ENCODE measurements around the gene C20orf202.
"Not testable (repeated sequence)": the region's sequence is repeated elsewhere in the genome, so short reads cannot be mapped to it uniquely, and the experiment has no call there.

Gene C20orf202

GRCh38 chr20:1225783-1226654 lies 22.8 kb downstream of the C20orf202 start, which contains the start of gene RAD21L1:
Gene RAD21L1 (plus strand): TSS chr20:1226044. CDS start chr20:1228454, 2,410 bp downstream.
- peak; percentile 86 to 93 for DNase-seq
- TF ChIP-seq GATA1 (IDR thresholded peaks at IDR 0.05; ENCODE audit: low read depth, low read length), result no peak
- TF ChIP-seq POLR2A (IDR thresholded peaks at IDR 0.05; ENCODE audit: low read length), result no peak

- TF ChIP-seq GATA1 (IDR thresholded peaks at IDR 0.05; ENCODE audit: low read depth, low read length) (no peak), POLR2A (IDR thresholded peaks at IDR 0.05; ENCODE audit: low read length) (no peak)
- no peak for DNase-seq
Measured at GRCh38 chr20:1229541-1229940, 26.3 kb downstream of the C20orf202 start.

- TF ChIP-seq GATA1 (IDR thresholded peaks at IDR 0.05; ENCODE audit: low read depth, low read length) (no peak), POLR2A (IDR thresholded peaks at IDR 0.05; ENCODE audit: low read length) (no peak)
- no peak for DNase-seq
Measured at GRCh38 chr20:1232286-1233111, 29.2 kb downstream of the C20orf202 start.

GRCh38 chr20:1240549-1240948 lies 37.3 kb downstream of the C20orf202 start:
- DNase-seq, result no peak
- no peak for TF ChIP-seq POLR2A (IDR thresholded peaks at IDR 0.05; ENCODE audit: low read length)

GRCh38 chr20:1241456-1241855 lies 38.2 kb downstream of the C20orf202 start:
- no peak for DNase-seq

GRCh38 chr20:1242099-1242498 lies 38.8 kb downstream of the C20orf202 start:
- DNase-seq, result no peak
- no peak for TF ChIP-seq GATA1 (IDR thresholded peaks at IDR 0.05; ENCODE audit: low read depth, low read length)
- TF ChIP-seq POLR2A (IDR thresholded peaks at IDR 0.05; ENCODE audit: low read length), result no peak

More at GRCh38 chr20:1241456-1241855, 38.2 kb downstream of the C20orf202 start:
- TF ChIP-seq GATA1 (IDR thresholded peaks at IDR 0.05; ENCODE audit: low read depth, low read length) (no peak), POLR2A (IDR thresholded peaks at IDR 0.05; ENCODE audit: low read length) (no peak)

- no peak for DNase-seq
- TF ChIP-seq POLR2A (IDR thresholded peaks at IDR 0.05; ENCODE audit: low read length), result no peak
- TF ChIP-seq GATA1 (IDR thresholded peaks at IDR 0.05; ENCODE audit: low read depth, low read length), result no peak
Measured at GRCh38 chr20:1242530-1242929, 39.3 kb downstream of the C20orf202 start.

- no peak for DNase-seq
- no peak for TF ChIP-seq POLR2A (IDR thresholded peaks at IDR 0.05; ENCODE audit: low read length)
- no peak for TF ChIP-seq GATA1 (IDR thresholded peaks at IDR 0.05; ENCODE audit: low read depth, low read length)
Measured at GRCh38 chr20:1245578-1245977, 42.3 kb downstream of the C20orf202 start.

GRCh38 chr20:1247689-1248088 lies 44.4 kb downstream of the C20orf202 start:
- no peak for TF ChIP-seq GATA1 (IDR thresholded peaks at IDR 0.05; ENCODE audit: low read depth, low read length)
- no peak for TF ChIP-seq POLR2A (IDR thresholded peaks at IDR 0.05; ENCODE audit: low read length)
- DNase-seq, result no peak

- DNase-seq, result not testable (repeated sequence)
Measured at GRCh38 chr20:1250282-1250681, 47.0 kb downstream of the C20orf202 start.

GRCh38 chr20:1252416-1252815 lies 49.2 kb downstream of the C20orf202 start:
- TF ChIP-seq POLR2A (IDR thresholded peaks at IDR 0.05; ENCODE audit: low read length), result no peak
- DNase-seq, result no peak

- no peak for DNase-seq
- no peak for TF ChIP-seq POLR2A (IDR thresholded peaks at IDR 0.05; ENCODE audit: low read length)
- TF ChIP-seq GATA1 (IDR thresholded peaks at IDR 0.05; ENCODE audit: low read depth, low read length), result no peak
Measured at GRCh38 chr20:1254254-1254653, 51.0 kb downstream of the C20orf202 start.

- peak; percentile 20 to 54 for DNase-seq
- no peak for TF ChIP-seq GATA1 (IDR thresholded peaks at IDR 0.05; ENCODE audit: low read depth, low read length)
- no peak for TF ChIP-seq POLR2A (IDR thresholded peaks at IDR 0.05; ENCODE audit: low read length)
Measured at GRCh38 chr20:1255675-1256074, 52.4 kb downstream of the C20orf202 start.
